HG02884 (cell line): ENCODE results near the gene GK.
"Not testable (repeated sequence)": the region's sequence is repeated elsewhere in the genome, so short reads cannot be mapped to it uniquely, and the experiment has no call there.

ENCODE experiments used
- ATAC-seq: cut with Tn5 transposase; IDR thresholded peaks from one replicate; pipeline ENCODE4 v1.9.1; 2021; ENCODE audit warnings: mild to moderate bottlenecking, moderate library complexity; ENCODE audit not compliant: unreplicated experiment

GK gene

GRCh38 chrX:30653415-30654131, at the start of gene GK:
TSS of gene GK (plus strand) at chrX:30653423. CDS start at chrX:30653538, 115 bp downstream.
- ATAC-seq: peak; percentile 2

- ATAC-seq: no peak
Measured at GRCh38 chrX:30607155-30607554, 46.1 kb upstream of the GK start.

GRCh38 chrX:30610026-30610425, 43.2 kb upstream of the GK start:
- ATAC-seq: no peak

DNA sequence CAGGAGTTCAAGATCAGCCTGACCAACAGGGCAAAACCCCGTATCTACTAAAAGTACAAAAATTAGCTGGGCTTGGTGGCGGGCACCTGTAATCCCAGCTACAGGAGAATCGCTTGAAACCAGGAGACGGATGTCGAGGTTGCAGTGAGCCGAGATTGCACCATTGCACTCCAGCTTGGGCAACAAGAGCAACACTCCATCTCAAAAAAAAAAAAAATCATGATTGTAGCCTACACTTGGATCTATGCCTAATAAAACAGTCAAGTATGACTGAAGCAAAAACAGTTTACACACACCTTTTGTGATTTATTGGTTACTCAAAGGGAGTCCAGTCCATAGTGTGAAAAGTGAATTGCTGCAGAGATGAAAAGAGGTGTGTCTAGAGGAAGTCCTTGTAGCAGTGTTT, 41.0 kb upstream of the GK start:
- ATAC-seq: no peak

DNA sequence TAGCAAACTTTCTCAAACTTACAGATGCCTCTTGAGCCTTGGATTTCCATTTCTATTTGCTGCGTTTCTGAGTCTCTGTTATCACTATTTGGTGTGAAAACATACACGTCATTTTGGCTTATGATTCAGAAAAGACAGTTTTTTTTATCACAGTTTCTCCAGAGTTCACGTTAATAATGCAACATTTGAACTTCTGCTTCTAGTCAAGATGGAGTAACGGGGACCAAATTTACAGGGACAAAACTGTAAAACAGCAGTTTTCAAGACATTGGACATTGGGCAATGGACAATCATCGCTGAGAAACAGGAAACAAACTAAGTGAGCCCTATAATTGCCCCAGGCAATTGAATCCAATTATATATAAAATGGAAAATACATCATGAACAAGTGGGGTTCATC, 39.5 kb upstream of the GK start:
- ATAC-seq: no peak

DNA sequence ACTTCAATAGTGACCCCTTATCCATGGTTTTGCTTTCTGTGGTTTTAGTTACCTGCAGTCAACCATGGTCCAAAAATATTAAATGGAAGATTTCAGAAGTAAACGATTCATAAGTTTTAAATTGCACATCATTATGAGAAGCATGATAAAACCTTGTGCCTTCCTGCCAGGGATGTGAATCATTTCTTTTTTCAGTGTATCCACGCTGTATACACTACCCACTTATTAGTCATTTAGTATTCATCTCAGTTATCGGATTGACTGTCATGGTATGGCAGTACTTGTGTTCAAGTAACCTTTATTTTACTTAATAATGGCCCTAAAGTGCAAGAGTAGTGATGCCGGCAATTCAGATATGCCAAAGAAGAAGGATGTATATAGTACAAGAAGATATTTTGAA, 38.0 kb upstream of the GK start:
- no peak for ATAC-seq

DNA sequence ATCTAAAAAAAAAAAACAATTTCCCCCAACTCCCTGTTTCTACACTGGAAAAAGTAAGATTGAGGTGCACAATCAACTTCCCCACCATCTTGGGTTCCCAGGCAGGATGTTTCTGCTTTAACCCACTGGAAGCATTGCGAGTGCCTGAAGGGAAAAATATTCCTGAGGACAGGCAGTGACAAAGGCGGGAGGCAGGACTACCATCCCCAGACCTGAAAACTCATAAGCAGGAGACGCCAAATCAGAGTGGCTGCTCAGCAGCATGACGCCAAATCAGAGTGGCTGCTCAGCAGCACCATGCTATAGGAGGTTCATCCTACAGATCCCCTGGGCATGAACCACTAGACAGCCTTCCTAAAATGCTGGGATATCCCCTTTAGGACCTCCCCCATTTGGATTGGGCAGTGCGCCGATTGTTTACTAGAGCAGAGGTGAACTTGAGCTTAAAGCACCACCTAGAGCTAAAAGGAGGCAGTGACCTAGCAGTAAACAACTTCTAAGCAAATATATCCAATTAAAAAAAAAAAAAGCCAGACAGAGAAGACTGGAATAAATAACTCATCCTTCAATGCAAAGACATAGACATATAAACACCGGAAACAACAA, 35.0 kb upstream of the GK start:
- no peak for ATAC-seq

GRCh38 chrX:30620125-30620524, 33.1 kb upstream of the GK start:
- ATAC-seq: no peak

GRCh38 chrX:30620980-30621618, 32.1 kb upstream of the GK start:
- ATAC-seq: no peak

DNA sequence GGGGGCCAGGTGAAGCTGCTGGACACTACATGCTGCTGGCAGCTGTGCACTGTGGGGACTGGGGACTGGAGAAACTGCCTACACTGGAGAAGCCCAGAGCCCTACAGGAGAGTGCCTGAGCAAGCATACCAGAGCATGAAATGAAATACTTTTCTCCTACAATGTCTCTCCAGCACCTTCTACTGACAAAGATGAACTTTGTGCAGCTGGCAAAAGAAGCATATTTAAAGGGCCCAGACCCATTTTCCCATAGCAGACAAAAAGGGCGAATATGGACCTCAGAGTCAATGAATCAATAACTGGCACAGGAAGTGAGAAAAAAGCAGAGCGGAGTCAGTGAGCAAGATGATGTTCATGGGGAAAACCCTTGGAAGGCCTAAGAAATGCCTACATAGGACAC, 30.9 kb upstream of the GK start:
- ATAC-seq: no peak

DNA sequence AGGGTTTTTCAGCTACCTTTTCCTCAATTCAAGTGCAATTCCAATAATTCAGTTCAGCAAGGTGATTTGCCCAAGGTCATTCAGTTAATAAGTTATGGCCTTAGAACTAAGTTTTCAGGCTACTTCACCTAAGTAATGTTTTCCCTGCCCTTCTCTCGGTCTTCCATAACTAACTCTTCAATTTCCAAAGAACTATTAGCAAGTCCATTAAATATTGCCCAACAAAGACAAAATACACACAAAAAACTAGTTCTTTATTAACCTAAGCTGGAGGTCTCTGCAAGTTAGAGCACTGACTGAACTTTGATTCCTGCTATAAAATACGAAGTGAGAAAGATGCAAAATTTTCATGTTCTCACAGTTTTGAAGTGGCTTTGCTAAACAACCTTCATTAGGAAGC, 26.8 kb upstream of the GK start:
- ATAC-seq: no peak

DNA sequence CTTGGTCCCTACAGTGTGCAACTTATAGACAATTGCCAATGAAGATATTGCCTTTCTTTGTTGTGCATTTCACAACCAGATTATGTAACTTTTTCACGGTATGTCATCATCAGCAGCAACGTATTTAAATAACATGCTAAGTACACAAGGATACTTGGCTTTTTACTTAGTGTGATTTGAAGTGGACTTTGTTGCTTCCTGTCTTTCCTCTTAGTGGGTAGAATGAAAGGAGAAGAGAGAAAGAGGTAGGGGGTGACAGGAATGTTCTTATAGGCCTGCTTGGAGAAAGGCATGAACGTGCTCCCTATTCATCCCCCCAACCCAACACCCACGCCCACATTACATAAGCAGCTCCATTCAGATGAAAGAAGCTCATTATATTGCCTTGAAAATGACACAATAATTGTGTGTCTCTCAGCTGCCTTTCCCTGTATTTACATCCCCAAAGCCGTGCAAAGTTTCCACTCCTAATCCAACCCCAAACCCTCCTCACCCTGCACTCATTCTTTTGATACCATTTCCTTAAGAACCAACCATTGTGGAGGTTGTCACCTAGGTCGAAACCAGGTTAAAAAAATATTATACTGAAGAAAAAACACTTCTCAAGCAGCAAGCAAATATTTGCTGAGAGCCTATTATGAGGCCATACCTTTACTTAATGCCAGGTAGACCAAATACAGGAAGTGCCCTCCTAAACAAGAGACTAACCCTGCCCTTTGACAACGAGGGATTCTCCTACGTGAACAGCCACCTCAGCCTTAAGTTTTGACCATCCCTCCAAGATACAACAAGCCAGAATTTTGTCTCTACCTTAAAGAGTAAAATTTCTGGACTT, 25.2 kb upstream of the GK start:
- no peak for ATAC-seq

DNA sequence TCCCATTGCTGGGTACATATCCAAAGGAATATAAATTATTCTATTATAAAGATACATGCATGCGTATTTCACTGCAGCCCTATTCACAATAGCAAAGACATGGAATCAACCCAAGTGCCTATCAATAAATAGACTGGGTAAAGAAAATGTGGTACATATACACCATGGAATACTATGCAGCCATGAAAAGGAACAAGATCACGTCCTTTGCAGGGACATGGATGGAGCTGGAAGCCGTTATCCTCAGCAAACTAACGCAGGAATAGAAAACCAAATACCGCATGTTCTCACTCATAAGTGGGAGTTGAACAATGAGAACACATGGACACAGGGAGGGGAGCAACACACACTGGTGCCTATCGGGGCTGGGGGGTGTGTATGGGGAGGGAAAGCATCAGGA, 19.2 kb upstream of the GK start:
- ATAC-seq: not testable (repeated sequence)

- ATAC-seq: no peak
Measured at GRCh38 chrX:30635630-30636029, 17.6 kb upstream of the GK start.

DNA sequence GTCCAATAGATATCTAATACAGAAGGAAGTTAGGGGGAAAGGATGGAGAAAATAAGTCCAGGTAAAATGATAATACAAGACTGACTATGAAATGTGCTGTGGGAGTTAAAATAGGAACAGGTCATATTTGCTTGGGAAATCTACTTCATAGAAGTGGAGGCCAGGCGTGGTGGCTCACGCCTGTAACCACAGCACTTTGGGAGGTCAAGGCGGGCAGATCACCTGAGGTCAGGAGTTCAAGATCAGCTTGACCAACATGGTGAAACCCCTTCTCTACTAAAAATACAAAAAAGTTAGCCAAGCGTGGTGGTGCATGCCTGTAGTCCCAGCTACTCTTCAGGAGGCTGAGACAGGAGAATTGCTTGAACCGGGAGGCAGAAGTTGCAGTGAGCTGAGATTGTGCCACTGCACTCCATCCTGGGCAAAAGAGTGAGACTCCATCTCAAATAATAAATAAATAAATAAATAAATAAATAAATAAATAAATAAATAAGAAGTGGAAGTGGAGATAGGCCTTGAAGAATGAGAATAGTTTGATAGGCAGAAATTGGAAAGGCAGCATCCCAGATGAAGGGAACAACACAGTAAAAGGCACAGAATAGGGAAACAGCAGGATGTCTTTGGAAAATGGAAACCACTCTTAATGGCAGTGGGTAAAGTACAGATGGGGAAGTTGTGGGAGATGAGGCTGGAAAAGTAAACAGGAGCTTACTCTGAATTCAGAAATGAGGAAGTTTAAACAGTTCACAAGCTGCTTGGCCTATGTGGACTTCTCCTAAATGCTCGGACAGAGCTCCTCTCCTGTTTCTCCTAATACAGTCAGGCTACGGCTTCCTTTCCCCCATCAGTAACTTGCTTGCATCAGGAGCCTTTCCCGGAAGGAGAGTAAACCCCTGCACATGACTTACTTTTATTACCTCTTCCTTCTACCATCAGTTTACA, 15.1 kb upstream of the GK start:
- ATAC-seq: no peak

GRCh38 chrX:30639702-30640101, 13.5 kb upstream of the GK start:
- ATAC-seq: not testable (repeated sequence)

- ATAC-seq: no peak
Measured at GRCh38 chrX:30642642-30643041, 10.6 kb upstream of the GK start.

GRCh38 chrX:30643313-30643821, 9.9 kb upstream of the GK start:
- no peak for ATAC-seq

GRCh38 chrX:30649859-30650258, 3.4 kb upstream of the GK start:
- ATAC-seq: no peak
